Panc1 (cell line): Measurements from ENCODE around the gene ENKD1. TPM values are rescaled to one million over a fixed set of nuclear protein-coding genes. Genes with fewer than 3 reads are reported as not detected.
A peak's percentile ranks its signal among the peaks of the same experiment; 100 is the strongest.

Source experiments
- ATAC-seq: fragments of 200-7000 bp; cut with Tn5 transposase; 2 replicates; pipeline ENCODE4 v1.9.1; 2020; ENCODE audit warnings: mild to moderate bottlenecking, moderate library complexity
- BruUV-seq: library from RNA; stranded (reverse); fragments of 400-500 nt; replicated peaks from 2 replicates; lab custom pipeline; 2021; lab: Mats Ljungman, UMichigan
- CTCF ChIA-PET: fragments of 300-600 bp; sonication (Branson Sonifier 250); formaldehyde crosslinking; loops from one replicate; lab custom pipeline; 2022; ENCODE audit warnings: antibody characterized with exemption; lab: Charles Lee
- POLR2A ChIA-PET: fragments of 300-600 bp; sonication (Branson Sonifier 250); formaldehyde crosslinking; loops from one replicate; lab custom pipeline; 2022; ENCODE audit warnings: antibody characterized with exemption; lab: Charles Lee
- DNase-seq: peaks from one replicate; pipeline ENCODE4 v3.0.0-alpha.2; 2010; ENCODE audit warnings: low read depth, low spot score
- H3K27ac ChIP-seq: 2 replicates; pipeline ENCODE4 v1.5.1; 2011; ENCODE audit warnings: mild to moderate bottlenecking, low read length, inconsistent platforms
- H3K27me3 ChIP-seq: fragments of 200-500 bp; sonication (Bioruptor generic); 2 replicates; pipeline ENCODE4 v1.6.0; 2014; ENCODE audit warnings: low read length, inconsistent platforms; ENCODE audit not compliant: control insufficient read depth, insufficient read depth
- H3K36me3 ChIP-seq: fragments of 200-500 bp; sonication (Bioruptor generic); 2 replicates; pipeline ENCODE4 v1.5.1; 2014; ENCODE audit warnings: inconsistent platforms, mild to moderate bottlenecking, low read length, moderate library complexity; ENCODE audit not compliant: control insufficient read depth, insufficient read depth
- H3K4me1 ChIP-seq: 2 replicates; pipeline ENCODE4 v1.5.1; 2011; ENCODE audit warnings: inconsistent platforms, mild to moderate bottlenecking, low read length, moderate library complexity; ENCODE audit not compliant: control insufficient read depth, insufficient read depth
- H3K4me3 ChIP-seq, 2 experiments: 2 replicates each; pipeline ENCODE4 v1.5.1; 2011 to 2012; ENCODE audit warnings: low read depth in 2 of 2, low read length in 2 of 2, mild to moderate bottlenecking in 2 of 2, inconsistent platforms in 1 of 2, moderate library complexity in 1 of 2
- H3K9me3 ChIP-seq: fragments of 200-500 bp; sonication (Bioruptor generic); 2 replicates; pipeline ENCODE4 v1.5.1; 2014; ENCODE audit warnings: low read depth, mild to moderate bottlenecking, inconsistent platforms, low read length, moderate library complexity; ENCODE audit not compliant: control insufficient read depth, insufficient read depth
- POLR2AphosphoS5 ChIP-seq: IDR thresholded peaks from 2 replicates; pipeline ENCODE4 v1.6.1; 2012; ENCODE audit warnings: mild to moderate bottlenecking, low read depth, low read length, moderate library complexity
- SIN3A ChIP-seq: IDR thresholded peaks from 2 replicates; pipeline ENCODE4 v1.6.1; 2012; ENCODE audit warnings: low read depth, mild to moderate bottlenecking, low read length, moderate library complexity, borderline replicate concordance; ENCODE audit not compliant: insufficient read depth
- TCF7L2 ChIP-seq: IDR thresholded peaks from 2 replicates; pipeline ENCODE4 v1.6.1; 2011; ENCODE audit warnings: mild to moderate bottlenecking, low read depth, low read length, inconsistent platforms
- in situ Hi-C: cut with HindIII; loops from 2 replicates; pipeline ENCODE4 v1.10.0; 2016; ENCODE audit warnings: low sequenced_read_pairs, low pct_unique_long_range_greater_than_20kb
- intact Hi-C: fragments of 100-400 bp; cut with micrococcal nuclease; formaldehyde crosslinking; loops from one replicate; pipeline ENCODE4 v1.10.0; 2022; ENCODE audit not compliant: unreplicated experiment
- total RNA-seq: library from RNA; stranded (reverse); gene quantifications from one replicate; pipeline ENCODE4 v1.2.1, GENCODE V29; 2021; ENCODE audit not compliant: unreplicated experiment
- TF ChIP-seq, protein P1 (sequence below), 2 experiments: IDR thresholded peaks; 2 replicates each; pipeline ENCODE4 v1.6.1; 2011 to 2012; ENCODE audit warnings: low read depth in 2 of 2, control low read depth in 1 of 2, low read length in 1 of 2, mild to moderate bottlenecking in 1 of 2, moderate library complexity in 1 of 2; ENCODE audit not compliant: insufficient read depth in 1 of 2
- TF ChIP-seq, protein P2 (sequence below): fragments of 450-650 bp; IDR thresholded peaks from 2 replicates; pipeline ENCODE4 v1.5.1; 2017; ENCODE audit warnings: mild to moderate bottlenecking

ENKD1 gene
- total RNA-seq, 1 experiment from 2014 or later, result 14.6 TPM

DNA sequence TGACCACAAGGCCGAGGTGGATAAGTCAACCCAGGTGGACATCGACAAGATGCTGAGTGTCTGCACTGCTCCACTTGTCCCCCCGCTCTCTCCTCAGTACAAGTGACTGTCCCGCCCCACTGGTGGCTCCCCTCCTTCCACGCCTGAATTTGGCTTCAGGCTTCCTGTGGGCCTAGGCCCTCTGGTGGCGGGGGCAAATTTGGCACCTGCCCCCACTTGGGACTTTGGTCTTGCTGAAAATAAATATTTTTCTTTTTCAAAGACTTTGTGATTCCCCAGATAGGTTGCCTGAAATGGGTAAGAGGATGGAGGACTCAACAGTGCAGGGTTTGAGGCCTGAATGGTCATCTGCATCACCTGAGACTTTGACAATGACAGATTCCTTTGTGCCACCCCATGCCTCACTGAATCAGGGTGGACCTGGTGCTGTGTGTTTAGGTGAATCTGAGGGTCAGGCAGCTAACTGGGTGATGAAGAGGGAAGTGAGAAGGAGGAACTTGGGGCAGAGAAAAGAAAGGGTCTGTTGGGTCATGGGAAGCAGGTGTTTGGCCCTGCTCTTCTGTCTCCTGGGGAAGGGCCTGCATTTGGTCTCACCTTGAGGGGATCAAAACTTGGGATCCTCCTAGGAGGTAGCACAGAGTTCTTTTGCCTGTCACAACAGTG lies 2.1 kb upstream of the ENKD1 start:
- H3K4me3 ChIP-seq, result no peak overlapping the region
- ChIA-PET CTCF (interaction anchor here (0.9 to 1.2 kb wide), 2 partner anchors 125 to 148 kb away, joined by 4 to 6 read pairs; no protein-coding TSS in a partner anchor), POLR2A (no interaction called here)
- TF ChIP-seq, protein P1, sequence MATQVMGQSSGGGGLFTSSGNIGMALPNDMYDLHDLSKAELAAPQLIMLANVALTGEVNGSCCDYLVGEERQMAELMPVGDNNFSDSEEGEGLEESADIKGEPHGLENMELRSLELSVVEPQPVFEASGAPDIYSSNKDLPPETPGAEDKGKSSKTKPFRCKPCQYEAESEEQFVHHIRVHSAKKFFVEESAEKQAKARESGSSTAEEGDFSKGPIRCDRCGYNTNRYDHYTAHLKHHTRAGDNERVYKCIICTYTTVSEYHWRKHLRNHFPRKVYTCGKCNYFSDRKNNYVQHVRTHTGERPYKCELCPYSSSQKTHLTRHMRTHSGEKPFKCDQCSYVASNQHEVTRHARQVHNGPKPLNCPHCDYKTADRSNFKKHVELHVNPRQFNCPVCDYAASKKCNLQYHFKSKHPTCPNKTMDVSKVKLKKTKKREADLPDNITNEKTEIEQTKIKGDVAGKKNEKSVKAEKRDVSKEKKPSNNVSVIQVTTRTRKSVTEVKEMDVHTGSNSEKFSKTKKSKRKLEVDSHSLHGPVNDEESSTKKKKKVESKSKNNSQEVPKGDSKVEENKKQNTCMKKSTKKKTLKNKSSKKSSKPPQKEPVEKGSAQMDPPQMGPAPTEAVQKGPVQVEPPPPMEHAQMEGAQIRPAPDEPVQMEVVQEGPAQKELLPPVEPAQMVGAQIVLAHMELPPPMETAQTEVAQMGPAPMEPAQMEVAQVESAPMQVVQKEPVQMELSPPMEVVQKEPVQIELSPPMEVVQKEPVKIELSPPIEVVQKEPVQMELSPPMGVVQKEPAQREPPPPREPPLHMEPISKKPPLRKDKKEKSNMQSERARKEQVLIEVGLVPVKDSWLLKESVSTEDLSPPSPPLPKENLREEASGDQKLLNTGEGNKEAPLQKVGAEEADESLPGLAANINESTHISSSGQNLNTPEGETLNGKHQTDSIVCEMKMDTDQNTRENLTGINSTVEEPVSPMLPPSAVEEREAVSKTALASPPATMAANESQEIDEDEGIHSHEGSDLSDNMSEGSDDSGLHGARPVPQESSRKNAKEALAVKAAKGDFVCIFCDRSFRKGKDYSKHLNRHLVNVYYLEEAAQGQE (IDR thresholded peaks at IDR 0.05; ENCODE audit: insufficient read depth in 1 of 2, low read depth in 2 of 2, low read length in 1 of 2), result no peak
- TF ChIP-seq, protein P2, sequence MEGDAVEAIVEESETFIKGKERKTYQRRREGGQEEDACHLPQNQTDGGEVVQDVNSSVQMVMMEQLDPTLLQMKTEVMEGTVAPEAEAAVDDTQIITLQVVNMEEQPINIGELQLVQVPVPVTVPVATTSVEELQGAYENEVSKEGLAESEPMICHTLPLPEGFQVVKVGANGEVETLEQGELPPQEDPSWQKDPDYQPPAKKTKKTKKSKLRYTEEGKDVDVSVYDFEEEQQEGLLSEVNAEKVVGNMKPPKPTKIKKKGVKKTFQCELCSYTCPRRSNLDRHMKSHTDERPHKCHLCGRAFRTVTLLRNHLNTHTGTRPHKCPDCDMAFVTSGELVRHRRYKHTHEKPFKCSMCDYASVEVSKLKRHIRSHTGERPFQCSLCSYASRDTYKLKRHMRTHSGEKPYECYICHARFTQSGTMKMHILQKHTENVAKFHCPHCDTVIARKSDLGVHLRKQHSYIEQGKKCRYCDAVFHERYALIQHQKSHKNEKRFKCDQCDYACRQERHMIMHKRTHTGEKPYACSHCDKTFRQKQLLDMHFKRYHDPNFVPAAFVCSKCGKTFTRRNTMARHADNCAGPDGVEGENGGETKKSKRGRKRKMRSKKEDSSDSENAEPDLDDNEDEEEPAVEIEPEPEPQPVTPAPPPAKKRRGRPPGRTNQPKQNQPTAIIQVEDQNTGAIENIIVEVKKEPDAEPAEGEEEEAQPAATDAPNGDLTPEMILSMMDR, result no peak
- no peak for TF ChIP-seq POLR2AphosphoS5
- no peak for TF ChIP-seq SIN3A
- no peak for TF ChIP-seq TCF7L2
- no peaks in the 10 kb centered on the region for H3K27me3 ChIP-seq
- H3K4me1 ChIP-seq, result peaks cover 14% of the 10 kb centered on the region
- intact Hi-C loops, result no loop called here
- BruUV-seq, result no TSS peak
- no peak for DNase-seq
- no peaks in the 10 kb centered on the region for H3K9me3 ChIP-seq
- no peaks in the 10 kb centered on the region for H3K36me3 ChIP-seq
- H3K27ac ChIP-seq, result no peak overlapping the region
- no peak for ATAC-seq
- in situ Hi-C loops, result no loop called here

DNA sequence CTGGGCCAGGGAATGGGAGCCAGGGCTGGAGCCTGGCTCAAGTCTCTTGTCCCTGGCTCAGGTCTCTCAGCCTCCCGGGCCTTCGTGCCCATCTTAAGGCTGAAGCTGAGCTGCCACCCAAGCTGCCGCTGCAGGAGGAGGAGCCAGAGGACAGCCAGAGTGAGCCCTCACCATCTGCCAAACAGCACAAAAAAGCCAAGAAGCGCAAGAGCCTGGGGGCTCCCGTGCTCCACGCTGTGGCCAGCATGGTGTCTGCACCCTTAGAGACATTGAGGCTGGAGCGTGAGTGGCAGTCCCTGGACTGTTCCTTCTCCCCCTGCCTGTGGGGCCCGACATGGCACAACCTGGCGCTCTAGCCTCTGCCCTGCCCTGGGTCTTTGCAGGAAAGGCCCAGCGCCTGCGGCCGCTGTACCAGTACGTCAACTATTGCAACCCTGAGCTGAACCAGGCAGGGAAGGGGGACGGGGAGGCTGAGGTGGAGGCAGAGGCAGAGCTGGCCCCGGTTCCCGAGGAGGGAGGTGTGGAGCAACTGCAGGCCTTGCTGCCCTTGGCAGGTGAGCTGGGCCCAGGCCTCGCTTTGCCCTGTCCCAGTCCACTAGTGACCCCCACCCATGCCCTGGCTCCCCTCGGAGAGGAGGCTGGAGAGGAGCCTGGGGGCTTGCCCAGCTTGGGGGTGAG lies 1.4 kb upstream of the ENKD1 start:
- ChIA-PET POLR2A (no interaction called here), CTCF (interaction anchor here (0.7 to 1.2 kb wide), 3 partner anchors 12 to 147 kb away, joined by 3 to 6 read pairs (median 4); no protein-coding TSS in a partner anchor)
- Histone ChIP-seq H3K36me3 (no peaks in the 10 kb centered on the region), H3K4me1 (peaks cover 14% of the 10 kb centered on the region), H3K27me3 (no peaks in the 10 kb centered on the region), H3K4me3 (no peak overlapping the region), H3K9me3 (no peaks in the 10 kb centered on the region), H3K27ac (no peak overlapping the region)
- in situ Hi-C loops, result no loop called here
- peak; percentile 86 for ATAC-seq
- peak; percentile 60 for DNase-seq
- TF ChIP-seq, protein P2, result peak; percentile 81
- TF ChIP-seq, protein P1 (IDR thresholded peaks at IDR 0.05; ENCODE audit: insufficient read depth in 1 of 2, low read depth in 2 of 2, low read length in 1 of 2), result no peak
- intact Hi-C loops, result no loop called here
- no TSS peak for BruUV-seq
